Adrenal gland (tissue), 5 donors: ENCODE results near the gene KIF1C.

Source experiments
- CTCF ChIP-seq, 6 experiments: fragments of 450-650 bp in 4 of 6; fragments of 200-600 bp in 2 of 6; sonication (generic) in 1 of 6; IDR thresholded peaks; 1 replicate in 5 of 6; 2 replicates in 1 of 6; pipeline versions ENCODE4 v1.5.1 to v1.8.0; 2016 to 2021; ENCODE audit warnings: antibody characterized with exemption in 6 of 6, mild to moderate bottlenecking in 2 of 6, moderate library complexity in 1 of 6
- POLR2A ChIP-seq, 2 donors: fragments of 450-650 bp; IDR thresholded peaks; one replicate each; pipeline ENCODE4 v1.6.1; 2017; ENCODE audit warnings: antibody characterized with exemption in 2 of 2, mild to moderate bottlenecking in 2 of 2, moderate library complexity in 1 of 2
- donor health status: DM: no; HTN: no; CAD: no.

GRCh38 chr17:5027916-5028315 is 30.2 kb downstream of the KIF1C start:
- TF ChIP-seq CTCF (IDR thresholded peaks at IDR 0.05) (no peak), POLR2A (IDR thresholded peaks at IDR 0.05) (no peak)
